GM21723 (cell line): ENCODE data around the gene SUGCT.
"Not testable (repeated sequence)": the region's sequence is repeated elsewhere in the genome, so short reads cannot be mapped to it uniquely, and the experiment has no call there.

Experiments
- ATAC-seq: cut with Tn5 transposase; IDR thresholded peaks from one replicate; pipeline ENCODE4 v1.9.1; 2021; ENCODE audit warnings: mild to moderate bottlenecking, moderate library complexity; ENCODE audit not compliant: unreplicated experiment

The SUGCT gene

GRCh38 chr7:40394400-40394799, 259.6 kb downstream of the SUGCT start:
- no peak for ATAC-seq

DNA sequence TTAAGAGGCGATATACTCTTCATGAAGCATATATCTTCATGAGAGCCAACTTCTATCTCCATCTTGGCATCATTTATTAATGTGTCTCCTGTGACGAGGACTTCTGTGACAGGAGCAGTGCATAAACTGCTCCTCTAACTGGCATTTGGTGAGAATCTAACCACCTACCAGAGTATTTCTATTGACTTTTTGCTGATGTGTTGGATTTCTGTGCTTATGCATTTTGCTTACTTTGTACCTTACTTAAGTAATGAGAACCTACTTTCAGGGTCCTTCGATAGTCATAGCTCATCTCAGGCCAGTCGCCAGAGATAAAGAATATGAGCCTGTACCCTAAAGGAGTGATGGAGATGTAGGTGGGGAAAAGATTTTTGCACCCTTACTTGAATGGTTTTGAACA, 265.7 kb downstream of the SUGCT start:
- ATAC-seq = no peak

DNA sequence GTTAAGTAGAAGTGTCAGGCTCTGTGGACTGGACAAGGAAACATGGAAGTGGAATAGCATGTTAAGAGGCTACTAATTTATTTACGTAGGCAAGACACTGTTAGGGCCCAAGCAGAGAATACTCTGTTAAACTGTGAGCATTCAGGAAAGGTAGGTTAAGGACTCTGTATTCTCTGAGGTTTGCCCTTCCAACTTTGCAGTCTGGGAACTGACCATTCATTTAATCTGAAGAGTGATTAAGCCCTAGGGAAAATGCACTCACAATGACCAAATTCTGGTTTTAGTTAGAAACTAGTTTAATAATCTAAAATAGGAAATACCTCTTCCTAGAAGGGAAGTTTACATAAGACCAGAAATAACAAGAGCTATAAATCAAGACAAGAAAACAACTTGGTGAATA, 266.6 kb downstream of the SUGCT start:
- ATAC-seq = no peak

DNA sequence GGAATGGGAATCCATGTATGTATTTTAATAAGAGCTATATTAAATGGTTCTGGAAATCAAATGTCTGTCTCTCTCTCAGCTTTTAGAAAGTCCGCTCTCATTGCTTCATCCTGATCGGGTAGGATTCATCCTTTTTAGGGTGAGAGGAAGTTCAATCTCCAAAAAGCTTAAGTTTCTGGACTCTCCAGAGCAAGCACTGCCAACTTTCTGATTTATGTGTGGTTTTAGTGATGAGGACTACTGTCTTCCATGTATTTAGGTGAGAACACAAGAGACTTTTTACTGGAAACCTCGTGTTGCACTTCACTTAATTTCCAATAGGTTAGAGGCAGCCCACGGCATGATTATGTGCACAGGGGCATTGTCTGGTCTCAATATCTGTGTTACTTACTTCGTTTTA, 267.9 kb downstream of the SUGCT start:
- ATAC-seq = no peak

GRCh38 chr7:40403703-40404476, 269.1 kb downstream of the SUGCT start:
- no peak for ATAC-seq

GRCh38 chr7:40405991-40406390, 271.2 kb downstream of the SUGCT start:
- ATAC-seq = no peak

GRCh38 chr7:40412323-40412722, 277.5 kb downstream of the SUGCT start:
- ATAC-seq = no peak

DNA sequence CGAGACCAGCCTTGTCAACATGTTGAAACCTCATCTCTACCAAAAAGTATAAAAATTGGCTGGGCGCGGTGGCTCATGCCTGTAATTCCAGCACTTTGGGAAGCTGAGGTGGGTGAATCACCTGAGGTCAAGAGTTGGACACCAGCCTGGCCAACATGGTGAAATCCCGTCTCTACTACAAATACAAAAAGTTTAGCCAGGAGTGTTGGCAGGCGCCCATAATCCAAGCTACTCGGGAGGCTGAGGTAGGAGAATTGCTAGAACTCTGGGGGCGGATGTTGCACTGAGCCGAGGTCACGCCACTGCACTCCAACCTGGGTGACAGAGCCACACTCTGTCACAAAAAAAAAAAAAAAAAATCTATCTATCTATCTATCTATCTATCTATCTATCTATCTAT, 279.9 kb downstream of the SUGCT start:
- not testable (repeated sequence) for ATAC-seq

- ATAC-seq = no peak
These were observed 283.6 kb downstream of the SUGCT start for GRCh38 chr7:40418448-40418847.

DNA sequence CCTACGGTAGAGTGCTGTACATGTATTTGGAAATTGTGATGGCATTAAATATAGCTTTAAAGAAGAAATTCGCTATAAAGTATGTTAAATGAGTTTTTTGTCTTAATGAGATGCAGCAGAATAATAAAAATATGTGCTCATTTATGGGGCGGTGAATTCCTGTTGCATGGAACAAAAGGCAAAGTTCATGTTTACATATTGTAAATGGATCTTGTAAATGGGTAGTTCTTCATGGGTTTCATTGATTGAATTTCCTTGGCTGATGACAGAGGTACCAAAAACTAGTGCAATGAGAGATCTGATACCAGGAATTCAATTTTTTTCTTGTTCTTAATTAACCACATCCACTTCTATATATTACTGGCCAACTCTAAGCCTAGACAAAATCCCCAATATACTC, 284.2 kb downstream of the SUGCT start:
- ATAC-seq = no peak

DNA sequence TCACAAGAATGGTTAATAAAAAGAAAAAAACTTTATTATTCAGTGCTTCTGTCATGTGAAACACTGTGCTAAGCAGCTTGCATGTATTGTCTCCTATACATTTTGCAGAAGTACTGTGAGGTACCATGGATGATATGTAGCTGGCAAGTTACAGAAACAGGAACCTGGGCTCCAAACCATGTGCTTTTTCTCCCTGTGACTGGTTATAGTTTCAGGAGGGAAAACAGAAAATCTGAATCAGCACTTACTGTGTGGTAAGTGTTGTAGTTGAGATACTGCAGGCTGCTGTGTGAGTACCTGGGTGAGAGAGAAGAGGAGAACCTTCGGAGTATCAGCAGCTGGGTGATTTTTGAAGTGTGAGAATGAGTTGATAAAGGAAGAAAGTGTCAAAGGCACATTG, 285.0 kb downstream of the SUGCT start:
- no peak for ATAC-seq

- no peak for ATAC-seq
These were observed 286.6 kb downstream of the SUGCT start for GRCh38 chr7:40421433-40421832.

DNA sequence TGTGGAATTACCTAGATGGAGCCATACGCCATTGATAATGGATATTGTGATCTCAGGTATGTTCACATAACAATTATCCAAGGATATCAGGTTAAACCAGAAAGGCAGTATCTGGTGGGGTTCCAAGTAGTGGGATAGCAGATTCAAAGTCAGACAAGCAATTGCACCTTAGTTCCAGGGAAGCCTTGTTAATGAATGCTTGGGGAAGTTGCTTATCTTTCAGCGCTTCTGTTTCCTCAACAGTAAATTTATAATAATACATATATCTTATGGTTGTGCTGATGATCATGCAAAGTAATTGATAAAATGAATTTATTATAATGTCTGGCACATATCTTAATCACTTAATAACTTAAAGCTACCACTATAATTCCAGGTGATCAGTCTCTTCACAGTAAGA, 290.9 kb downstream of the SUGCT start:
- no peak for ATAC-seq

GRCh38 chr7:40428421-40428820, 293.6 kb downstream of the SUGCT start:
- no peak for ATAC-seq

- no peak for ATAC-seq
These were observed 295.0 kb downstream of the SUGCT start for GRCh38 chr7:40429826-40430225.

DNA sequence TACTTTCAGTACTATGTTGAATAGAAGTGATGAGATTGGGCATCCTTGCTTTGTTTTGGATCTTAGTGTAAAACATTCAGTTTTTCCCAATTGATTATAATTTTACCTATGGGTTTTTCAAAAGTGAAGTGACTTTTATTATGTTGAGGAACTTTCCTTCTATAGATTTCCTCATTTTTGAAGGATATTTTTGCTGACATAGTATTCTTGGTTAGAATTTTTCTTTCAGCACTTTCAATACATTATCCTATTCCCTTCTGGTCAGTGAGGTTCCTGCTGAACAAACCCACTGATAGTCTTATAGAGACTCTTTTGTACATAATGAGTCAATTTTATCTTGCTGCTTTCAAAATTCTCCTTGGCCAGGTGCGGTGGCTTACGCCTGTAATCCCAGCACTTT, 297.2 kb downstream of the SUGCT start:
- ATAC-seq = no peak

GRCh38 chr7:40436710-40437109, 301.9 kb downstream of the SUGCT start:
- ATAC-seq = no peak

DNA sequence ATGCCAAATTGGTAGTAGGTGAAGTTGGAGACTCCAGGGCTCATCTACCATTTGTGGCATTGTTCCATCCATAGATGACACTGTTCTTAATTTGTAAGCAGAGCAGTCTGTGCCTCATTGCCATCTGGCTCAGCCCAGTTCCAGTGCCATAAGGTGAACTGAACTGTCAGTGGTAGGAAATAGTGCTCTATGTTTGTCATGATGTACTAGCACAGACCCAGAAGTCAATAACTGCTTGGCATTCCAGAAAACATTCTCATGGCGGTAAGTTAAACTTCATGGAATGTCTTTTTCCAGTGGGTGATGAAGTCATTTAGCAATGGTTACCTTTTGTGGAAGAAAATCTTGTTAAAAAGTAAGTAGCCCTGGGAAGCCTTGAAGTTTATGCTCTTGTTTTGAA, 302.7 kb downstream of the SUGCT start:
- no peak for ATAC-seq

GRCh38 chr7:40437936-40438634, 303.3 kb downstream of the SUGCT start:
- no peak for ATAC-seq

DNA sequence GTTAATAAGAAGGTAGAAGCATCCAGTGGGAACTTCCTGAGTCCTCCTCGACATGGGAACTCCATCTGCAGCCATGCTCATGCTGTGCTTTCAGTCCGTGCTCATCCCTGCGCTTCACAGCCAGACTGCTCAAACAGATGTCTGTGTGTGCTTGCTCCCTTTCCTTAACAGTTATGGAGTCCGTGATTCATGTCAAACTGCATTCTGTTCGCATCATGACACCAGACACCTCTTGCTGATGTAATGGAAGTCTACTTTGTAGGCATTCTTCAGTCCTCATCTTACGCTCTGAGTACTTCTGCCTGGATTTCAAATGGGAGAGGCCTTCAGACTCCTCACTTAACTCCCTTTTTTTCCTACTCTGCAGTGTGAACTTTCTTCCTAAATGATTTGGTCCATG, 304.9 kb downstream of the SUGCT start:
- ATAC-seq = no peak

DNA sequence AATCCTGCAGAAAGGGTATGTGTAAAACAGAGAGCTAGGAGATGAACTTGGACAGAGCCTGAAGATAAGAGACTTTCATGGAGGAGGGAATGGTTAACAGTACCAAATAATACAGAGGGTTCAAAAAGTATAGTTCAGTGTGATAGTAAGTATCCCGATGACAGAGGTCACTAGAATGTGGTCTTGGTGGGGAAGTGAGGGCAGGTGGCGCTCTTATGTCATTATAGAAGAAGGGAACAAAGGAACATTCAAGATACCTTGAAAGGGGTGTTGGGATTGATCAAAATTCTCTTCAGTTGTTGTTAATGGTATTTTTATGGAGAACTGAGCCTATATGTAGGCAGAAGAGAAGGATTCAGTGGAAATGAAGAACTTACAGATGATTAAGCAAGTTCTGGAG, 312.5 kb downstream of the SUGCT start:
- ATAC-seq = no peak

DNA sequence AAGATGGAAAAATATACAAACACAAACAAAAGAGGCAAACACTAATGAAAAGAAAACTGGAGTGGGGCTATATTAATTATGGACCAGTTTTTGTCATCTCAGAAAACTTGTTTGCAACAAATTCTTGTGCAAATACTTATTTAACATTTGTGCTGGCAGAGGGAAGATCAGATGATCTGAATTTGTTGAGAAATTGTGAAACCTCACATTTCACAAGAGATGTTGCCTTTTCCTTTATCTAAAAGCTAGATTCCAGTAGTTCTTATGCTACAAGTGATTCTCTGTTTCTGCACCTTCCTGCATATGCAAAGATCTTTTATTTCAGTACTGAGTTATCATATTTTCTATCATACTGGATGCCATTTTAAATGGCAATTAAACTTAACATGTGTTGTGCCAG, 320.7 kb downstream of the SUGCT start:
- ATAC-seq = no peak
